ENCODE data around the gene SMARCB1. TPM values are rescaled to one million over a fixed set of nuclear protein-coding genes. Genes with fewer than 3 reads are reported as not detected.

The SMARCB1 gene
- 10 to 100 TPM; 41.4 to 45.9 TPM for total RNA-seq

GRCh38 chr22:23786752-23787599 lies at the start of gene SMARCB1:
Gene SMARCB1 (plus strand): TSS chr22:23786966. CDS start chr22:23787170, 204 bp downstream.
- DNase-seq (ENCODE audit: low spot score), result peak; percentile 91
- no peak for TF ChIP-seq CTCF (IDR thresholded peaks at IDR 0.05)
- Histone ChIP-seq H3K9me3 (no peaks in the 10 kb centered on the region), H3K36me3 (peaks cover 3% of the 10 kb centered on the region), H3K4me3 (peak within 1 kb of the TSS; percentile 95 to 98), H3K4me1 (peaks cover 0 to 51% of the 10 kb centered on the region in 2 donors), H3K27ac (peak within 1 kb of the TSS; percentile 100), H3K27me3 (no peaks in the 10 kb centered on the region)

- H3K4me1 ChIP-seq, result peaks cover 0 to 10% of the 10 kb centered on the region in 2 donors
- DNase-seq (ENCODE audit: low spot score), result no peak
- H3K9me3 ChIP-seq, result no peaks in the 10 kb centered on the region
- H3K27me3 ChIP-seq, result no peaks in the 10 kb centered on the region
- TF ChIP-seq CTCF (IDR thresholded peaks at IDR 0.05), result no peak
- H3K27ac ChIP-seq, result no peak overlapping the region
- peaks cover 11% of the 10 kb centered on the region for H3K36me3 ChIP-seq
- no peak overlapping the region for H3K4me3 ChIP-seq
These were observed 49.1 kb upstream of the SMARCB1 start for GRCh38 chr22:23737696-23738095.

GRCh38 chr22:23742505-23743264 lies 44.1 kb upstream of the SMARCB1 start:
- Histone ChIP-seq H3K4me3 (no peak overlapping the region), H3K27ac (peak overlapping the region; percentile 4 to 22), H3K27me3 (no peaks in the 10 kb centered on the region), H3K4me1 (peaks cover 0 to 14% of the 10 kb centered on the region in 2 donors), H3K36me3 (peaks cover 35% of the 10 kb centered on the region), H3K9me3 (no peaks in the 10 kb centered on the region)
- no peak for TF ChIP-seq CTCF (IDR thresholded peaks at IDR 0.05)
- peak; percentile 62 for DNase-seq (ENCODE audit: low spot score)

- TF ChIP-seq CTCF (IDR thresholded peaks at IDR 0.05), result no peak
- Histone ChIP-seq H3K4me3 (no peak overlapping the region), H3K36me3 (peaks cover 35% of the 10 kb centered on the region), H3K27ac (no peak overlapping the region), H3K9me3 (no peaks in the 10 kb centered on the region), H3K4me1 (peaks cover 0 to 14% of the 10 kb centered on the region in 2 donors), H3K27me3 (no peaks in the 10 kb centered on the region)
- DNase-seq (ENCODE audit: low spot score), result no peak
These were observed 43.5 kb upstream of the SMARCB1 start for GRCh38 chr22:23743303-23743705.

GRCh38 chr22:23744001-23744400 lies 42.8 kb upstream of the SMARCB1 start:
- Histone ChIP-seq H3K27ac (no peak overlapping the region), H3K9me3 (no peaks in the 10 kb centered on the region), H3K4me3 (no peak overlapping the region), H3K4me1 (peaks cover 0 to 14% of the 10 kb centered on the region in 2 donors), H3K36me3 (peaks cover 35% of the 10 kb centered on the region), H3K27me3 (no peaks in the 10 kb centered on the region)
- DNase-seq (ENCODE audit: low spot score), result no peak
- TF ChIP-seq CTCF (IDR thresholded peaks at IDR 0.05), result no peak

Data from right atrium auricular region (tissue), 2 donors.